Skeletal muscle satellite cell (primary cell): ENCODE data around the gene CNR2.
A peak's percentile ranks its signal among the peaks of the same experiment; 100 is the strongest.

Source experiments
- H3K27me3 ChIP-seq: 2 replicates; pipeline ENCODE4 v1.7.0; 2013; ENCODE audit warnings: low read length; ENCODE audit not compliant: control insufficient read depth, insufficient read depth
- H3K36me3 ChIP-seq: 2 replicates; pipeline ENCODE4 v1.7.0; 2013; ENCODE audit warnings: mild to moderate bottlenecking, control low read depth, low read length; ENCODE audit not compliant: insufficient read depth
- H3K4me1 ChIP-seq: 2 replicates; pipeline ENCODE4 v1.7.0; 2013; ENCODE audit warnings: low read length; ENCODE audit not compliant: control insufficient read depth, insufficient read depth
- H3K4me2 ChIP-seq: 2 replicates; pipeline ENCODE4 v1.7.0; 2013; ENCODE audit warnings: mild to moderate bottlenecking, low read length
- H3K4me3 ChIP-seq: 2 replicates; pipeline ENCODE4 v1.7.0; 2013; ENCODE audit warnings: low read length
- H3K9ac ChIP-seq: 2 replicates; pipeline ENCODE4 v1.7.0; 2013; ENCODE audit warnings: mild to moderate bottlenecking, low read depth, low read length, moderate library complexity
- H3K9me3 ChIP-seq: replicated peaks from 2 replicates; pipeline ENCODE4 v1.7.0; 2013; ENCODE audit warnings: mild to moderate bottlenecking, control low read depth, low read length

The CNR2 gene

GRCh38 chr1:23930861-23931490 lies 17.8 kb upstream of the CNR2 start:
- H3K9me3 ChIP-seq = no peaks in the 10 kb centered on the region
- H3K4me1 ChIP-seq = peaks cover 9% of the 10 kb centered on the region
- peak overlapping the region; percentile 73 for H3K4me2 ChIP-seq
- peak overlapping the region; percentile 54 for H3K9ac ChIP-seq
- H3K4me3 ChIP-seq = peak overlapping the region; percentile 31
- H3K27me3 ChIP-seq = peaks cover 14% of the 10 kb centered on the region
- no peaks in the 10 kb centered on the region for H3K36me3 ChIP-seq

GRCh38 chr1:23930270-23930669 lies 17.1 kb upstream of the CNR2 start:
- peaks cover 14% of the 10 kb centered on the region for H3K27me3 ChIP-seq
- H3K9ac ChIP-seq = no peak overlapping the region
- H3K9me3 ChIP-seq = no peaks in the 10 kb centered on the region
- no peak overlapping the region for H3K4me3 ChIP-seq
- H3K4me1 ChIP-seq = peaks cover 9% of the 10 kb centered on the region
- H3K4me2 ChIP-seq = no peak overlapping the region
- H3K36me3 ChIP-seq = no peaks in the 10 kb centered on the region

GRCh38 chr1:23928789-23929188 lies 15.6 kb upstream of the CNR2 start:
- Histone ChIP-seq H3K27me3 (peaks cover 15% of the 10 kb centered on the region), H3K36me3 (no peaks in the 10 kb centered on the region), H3K9me3 (no peaks in the 10 kb centered on the region), H3K9ac (no peak overlapping the region), H3K4me1 (peaks cover 9% of the 10 kb centered on the region), H3K4me2 (no peak overlapping the region), H3K4me3 (no peak overlapping the region)

GRCh38 chr1:23927097-23927496 lies 13.9 kb upstream of the CNR2 start:
- H3K36me3 ChIP-seq = no peaks in the 10 kb centered on the region
- H3K4me2 ChIP-seq = no peak overlapping the region
- no peak overlapping the region for H3K9ac ChIP-seq
- no peaks in the 10 kb centered on the region for H3K9me3 ChIP-seq
- H3K27me3 ChIP-seq = peaks cover 11% of the 10 kb centered on the region
- H3K4me3 ChIP-seq = no peak overlapping the region
- peaks cover 9% of the 10 kb centered on the region for H3K4me1 ChIP-seq

GRCh38 chr1:23925279-23925678 lies 12.1 kb upstream of the CNR2 start:
- Histone ChIP-seq H3K4me2 (no peak overlapping the region), H3K4me3 (no peak overlapping the region), H3K4me1 (peaks cover under 1% of the 10 kb centered on the region), H3K9ac (no peak overlapping the region), H3K27me3 (peaks cover 11% of the 10 kb centered on the region), H3K9me3 (no peaks in the 10 kb centered on the region), H3K36me3 (no peaks in the 10 kb centered on the region)

- Histone ChIP-seq H3K9me3 (no peaks in the 10 kb centered on the region), H3K4me2 (no peak overlapping the region), H3K4me3 (no peak overlapping the region), H3K27me3 (peaks cover 11% of the 10 kb centered on the region), H3K4me1 (peaks cover 5% of the 10 kb centered on the region), H3K36me3 (no peaks in the 10 kb centered on the region), H3K9ac (no peak overlapping the region)
Measured at GRCh38 chr1:23924601-23925000, 11.4 kb upstream of the CNR2 start.

- H3K36me3 ChIP-seq = no peaks in the 10 kb centered on the region
- H3K9ac ChIP-seq = no peak overlapping the region
- no peak overlapping the region for H3K4me3 ChIP-seq
- no peak overlapping the region for H3K4me2 ChIP-seq
- H3K27me3 ChIP-seq = peaks cover 11% of the 10 kb centered on the region
- no peaks in the 10 kb centered on the region for H3K9me3 ChIP-seq
- H3K4me1 ChIP-seq = peaks cover 5% of the 10 kb centered on the region
Measured at GRCh38 chr1:23923592-23924499, 10.7 kb upstream of the CNR2 start.

GRCh38 chr1:23922321-23922943 lies 9.3 kb upstream of the CNR2 start:
- H3K9ac ChIP-seq = no peak overlapping the region
- no peak overlapping the region for H3K4me3 ChIP-seq
- no peaks in the 10 kb centered on the region for H3K9me3 ChIP-seq
- no peaks in the 10 kb centered on the region for H3K36me3 ChIP-seq
- H3K27me3 ChIP-seq = peaks cover 8% of the 10 kb centered on the region
- H3K4me2 ChIP-seq = no peak overlapping the region
- H3K4me1 ChIP-seq = peaks cover 5% of the 10 kb centered on the region

- Histone ChIP-seq H3K9ac (no peak overlapping the region), H3K9me3 (no peaks in the 10 kb centered on the region), H3K4me1 (peaks cover 5% of the 10 kb centered on the region), H3K27me3 (peaks cover 3% of the 10 kb centered on the region), H3K4me3 (no peak overlapping the region), H3K36me3 (no peaks in the 10 kb centered on the region), H3K4me2 (no peak overlapping the region)
Measured at GRCh38 chr1:23916209-23917131, 3.3 kb upstream of the CNR2 start.

- Histone ChIP-seq H3K27me3 (peaks cover 12% of the 10 kb centered on the region), H3K4me1 (peaks cover 5% of the 10 kb centered on the region), H3K36me3 (no peaks in the 10 kb centered on the region), H3K9ac (no peak overlapping the region), H3K9me3 (no peaks in the 10 kb centered on the region), H3K4me3 (no peak overlapping the region), H3K4me2 (no peak overlapping the region)
Measured at GRCh38 chr1:23915466-23915865, 2.3 kb upstream of the CNR2 start.

GRCh38 chr1:23914921-23915320 lies 1.8 kb upstream of the CNR2 start:
- Histone ChIP-seq H3K4me3 (no peak overlapping the region), H3K4me1 (peaks cover under 1% of the 10 kb centered on the region), H3K36me3 (no peaks in the 10 kb centered on the region), H3K9ac (no peak overlapping the region), H3K4me2 (no peak overlapping the region), H3K9me3 (no peaks in the 10 kb centered on the region), H3K27me3 (peaks cover 12% of the 10 kb centered on the region)
